MM.1S (cell line): Measurements from ENCODE around the gene APOH.

Experiments
- EZH2 ChIP-seq: fragments of 300-600 bp; sonication (generic); optimal IDR thresholded peaks from 2 replicates; pipeline ENCODE3; 2017; ENCODE audit warnings: low read depth, mild to moderate bottlenecking, antibody characterized with exemption, low read length, mixed read lengths
- TF ChIP-seq, protein P1 (sequence below): fragments of 300-600 bp; sonication (generic); IDR thresholded peaks from 2 replicates; pipeline ENCODE4 v1.5.1; 2016; ENCODE audit warnings: antibody characterized with exemption, low read length, mixed read lengths

DNA sequence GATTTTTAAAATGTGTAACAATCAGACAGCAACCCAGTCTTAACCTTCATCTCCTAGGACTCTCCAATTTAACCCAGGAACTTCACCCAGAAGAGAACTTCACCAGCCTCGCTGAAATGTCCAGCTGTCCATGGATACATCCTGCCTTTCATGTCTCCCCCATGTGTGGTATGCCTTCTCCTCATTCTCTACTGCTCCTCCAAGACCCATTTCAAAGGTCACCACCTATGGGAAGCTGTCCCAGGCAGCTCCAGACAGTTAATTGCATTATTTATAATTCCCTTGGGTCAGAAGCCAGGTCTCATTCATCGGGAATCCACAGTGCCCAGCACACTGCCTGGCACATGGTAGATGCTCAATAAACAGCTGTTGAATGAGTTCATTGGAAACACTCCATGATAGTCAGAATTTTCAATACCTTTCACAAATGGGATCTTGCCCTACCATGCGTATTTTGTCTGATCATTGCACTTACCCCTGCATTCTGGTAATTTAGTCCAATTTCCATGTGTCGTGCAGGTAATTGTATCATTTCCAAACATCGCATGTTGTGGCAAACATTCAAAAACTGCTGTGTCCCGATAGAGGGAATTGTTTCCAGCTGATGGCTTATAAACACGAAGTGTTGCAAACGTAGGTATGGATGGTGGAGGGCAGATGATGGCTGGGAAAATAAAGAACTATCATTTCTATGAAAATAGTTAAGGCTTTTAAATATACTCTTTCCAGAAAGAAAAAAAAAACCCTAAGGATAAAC is 9.0 kb downstream of the APOH start:
- TF ChIP-seq, protein P1, sequence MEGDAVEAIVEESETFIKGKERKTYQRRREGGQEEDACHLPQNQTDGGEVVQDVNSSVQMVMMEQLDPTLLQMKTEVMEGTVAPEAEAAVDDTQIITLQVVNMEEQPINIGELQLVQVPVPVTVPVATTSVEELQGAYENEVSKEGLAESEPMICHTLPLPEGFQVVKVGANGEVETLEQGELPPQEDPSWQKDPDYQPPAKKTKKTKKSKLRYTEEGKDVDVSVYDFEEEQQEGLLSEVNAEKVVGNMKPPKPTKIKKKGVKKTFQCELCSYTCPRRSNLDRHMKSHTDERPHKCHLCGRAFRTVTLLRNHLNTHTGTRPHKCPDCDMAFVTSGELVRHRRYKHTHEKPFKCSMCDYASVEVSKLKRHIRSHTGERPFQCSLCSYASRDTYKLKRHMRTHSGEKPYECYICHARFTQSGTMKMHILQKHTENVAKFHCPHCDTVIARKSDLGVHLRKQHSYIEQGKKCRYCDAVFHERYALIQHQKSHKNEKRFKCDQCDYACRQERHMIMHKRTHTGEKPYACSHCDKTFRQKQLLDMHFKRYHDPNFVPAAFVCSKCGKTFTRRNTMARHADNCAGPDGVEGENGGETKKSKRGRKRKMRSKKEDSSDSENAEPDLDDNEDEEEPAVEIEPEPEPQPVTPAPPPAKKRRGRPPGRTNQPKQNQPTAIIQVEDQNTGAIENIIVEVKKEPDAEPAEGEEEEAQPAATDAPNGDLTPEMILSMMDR: no peak
- no peak for TF ChIP-seq EZH2
